Gastrocnemius medialis (tissue), 4 donors: ENCODE results near the gene RPGRIP1.

Experiments
- CTCF ChIP-seq, 5 experiments: fragments of 450-650 bp in 3 of 5; fragments of 200-600 bp in 2 of 5; sonication (generic) in 2 of 5; IDR thresholded peaks in 4 of 5; conservative IDR thresholded peaks in 1 of 5; 1 replicate in 4 of 5; 2 replicates in 1 of 5; pipeline ENCODE4 v1.5.1; 2016 to 2019; ENCODE audit warnings: antibody characterized with exemption in 5 of 5, mild to moderate bottlenecking in 3 of 5, moderate library complexity in 3 of 5
- POLR2A ChIP-seq, 2 donors: fragments of 450-650 bp; IDR thresholded peaks; one replicate each; pipeline ENCODE4 v1.6.1; 2017; ENCODE audit warnings: antibody characterized with exemption in 2 of 2, mild to moderate bottlenecking in 2 of 2, moderate library complexity in 2 of 2

GRCh38 chr14:21238823-21239518 lies 40.9 kb upstream of the RPGRIP1 start:
- TF ChIP-seq CTCF (IDR thresholded peaks at IDR 0.05 in 4 of 5, conservative IDR thresholded peaks at IDR 0.05 in 1 of 5) (no peak), POLR2A (IDR thresholded peaks at IDR 0.05) (no peak)
